GM12891 (cell line): Measurements from ENCODE around the gene PER2.

Experiments used
- PAX5 ChIP-seq: IDR thresholded peaks from 2 replicates; pipeline ENCODE4 v1.6.1; 2011; ENCODE audit warnings: low read length, moderate library complexity, mild to moderate bottlenecking; ENCODE audit not compliant: insufficient read depth, severe bottlenecking
- POLR2A ChIP-seq: IDR thresholded peaks from 2 replicates; pipeline ENCODE4 v1.6.1; 2011; ENCODE audit warnings: low read depth, low read length, control low read depth
- POLR2AphosphoS5 ChIP-seq: IDR thresholded peaks from 2 replicates; pipeline ENCODE4 v1.6.1; 2011; ENCODE audit warnings: low read depth, low read length, control low read depth
- POU2F2 ChIP-seq: IDR thresholded peaks from 2 replicates; pipeline ENCODE4 v1.6.1; 2011; ENCODE audit warnings: low read depth, mild to moderate bottlenecking, control low read depth, low read length, moderate library complexity
- SPI1 ChIP-seq: IDR thresholded peaks from 2 replicates; pipeline ENCODE4 v1.6.1; 2011; ENCODE audit warnings: low read depth, low read length, control low read depth
- TAF1 ChIP-seq: IDR thresholded peaks from 2 replicates; pipeline ENCODE4 v1.6.1; 2011; ENCODE audit warnings: low read depth, low read length, control low read depth

DNA sequence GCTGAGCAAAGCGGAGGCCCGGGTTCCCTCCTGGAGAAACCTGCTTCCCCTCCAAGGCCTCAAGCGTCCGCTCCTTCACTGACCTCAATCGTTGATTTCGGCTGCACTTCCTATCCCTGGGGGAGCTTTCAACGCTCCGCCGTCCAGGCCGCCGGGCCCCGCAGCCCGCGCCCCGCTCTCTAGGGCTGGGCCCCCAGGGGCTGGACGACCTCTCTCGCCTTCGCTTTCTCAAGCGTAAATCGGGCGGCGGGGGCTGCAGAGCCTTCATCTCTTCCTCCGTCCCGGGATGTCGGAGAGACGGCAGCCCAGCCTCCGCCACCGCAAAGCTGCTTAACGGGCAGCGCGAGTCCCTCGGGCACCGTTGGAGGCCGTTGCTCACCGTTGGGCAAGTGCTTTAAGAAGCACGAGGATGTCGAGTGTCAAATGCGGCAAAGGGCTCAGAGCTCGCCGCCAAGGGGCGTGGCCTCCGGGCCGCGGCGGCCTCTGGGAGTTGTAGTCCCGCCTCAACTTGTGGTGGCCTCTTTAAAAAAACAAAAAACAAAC is 57.1 kb downstream of the PER2 start:
- TF ChIP-seq POLR2A = no peak
- TF ChIP-seq POU2F2 = no peak
- TF ChIP-seq SPI1 = no peak
- no peak for TF ChIP-seq POLR2AphosphoS5
- no peak for TF ChIP-seq TAF1
- no peak for TF ChIP-seq PAX5
